Gastroesophageal sphincter (tissue), 4 donors: ENCODE data around the gene CELSR1. TPM values are rescaled to one million over a fixed set of nuclear protein-coding genes. Genes with fewer than 3 reads are reported as not detected.

Source experiments
- ATAC-seq: fragments of 150-250 bp; one replicate; pipeline ENCODE4 v1.9.1; 2016; ENCODE audit warnings: mild to moderate bottlenecking, moderate library complexity
- H3K27ac ChIP-seq, 4 donors: fragments of 200-600 bp; sonication (generic) in 3 of 4; 1 replicate in 3 of 4; 2 replicates in 1 of 4; pipeline ENCODE4 v1.5.1; 2016 to 2019
- H3K27me3 ChIP-seq: fragments of 200-600 bp; sonication (generic); one replicate; pipeline ENCODE4 v1.5.1; 2019
- H3K36me3 ChIP-seq, 2 donors: fragments of 200-600 bp; sonication (generic); one replicate each; pipeline ENCODE4 v1.5.1; 2019; ENCODE audit warnings: control low read depth in 1 of 2
- H3K4me1 ChIP-seq, 3 donors: fragments of 200-600 bp; sonication (generic); 1 replicate in 2 of 3; 2 replicates in 1 of 3; pipeline ENCODE4 v1.5.1; 2016 to 2019; ENCODE audit warnings: control low read depth in 2 of 3
- H3K4me3 ChIP-seq, 2 donors: fragments of 200-600 bp; sonication (generic); one replicate each; pipeline ENCODE4 v1.5.1; 2019; ENCODE audit warnings: mild to moderate bottlenecking in 1 of 2, moderate library complexity in 1 of 2
- H3K9me3 ChIP-seq, 3 donors: fragments of 200-600 bp; sonication (generic); one replicate each; pipeline ENCODE4 v1.5.1; 2017 to 2019; ENCODE audit warnings: control low read depth in 2 of 3
- EP300 ChIP-seq: sonication (generic); formaldehyde crosslinking; IDR thresholded peaks from one replicate; pipeline ENCODE4 v1.6.1; 2017; ENCODE audit warnings: antibody characterized with exemption, mild to moderate bottlenecking
- POLR2A ChIP-seq, 2 donors: fragments of 450-650 bp; IDR thresholded peaks; one replicate each; pipeline ENCODE4 v1.6.1; 2017; ENCODE audit warnings: antibody characterized with exemption in 2 of 2, mild to moderate bottlenecking in 2 of 2, moderate library complexity in 1 of 2
- POLR2AphosphoS5 ChIP-seq: sonication (generic); formaldehyde crosslinking; IDR thresholded peaks from one replicate; pipeline ENCODE4 v1.6.1; 2017; ENCODE audit warnings: antibody characterized with exemption
- WGBS, 2 donors: methylation state at CpG; one replicate each; pipeline ENCODE4 v1.1.5; 2018; ENCODE audit warnings: low coverage in 1 of 2; 5-methylcytosine and 5-hydroxymethylcytosine counted together
- total RNA-seq, 4 donors: library from RNA; depleted of rRNA; stranded (reverse); fragments of >200 nt; gene quantifications; one replicate each; pipeline ENCODE4 v1.1.0, GENCODE V29; 2016
- TF ChIP-seq, protein P1 (sequence below), 4 experiments: fragments of 200-600 bp in 2 of 4; fragments of 450-650 bp in 2 of 4; sonication (generic) in 1 of 4; IDR thresholded peaks; one replicate each; pipeline ENCODE4 v1.5.1; 2017 to 2019; ENCODE audit warnings: antibody characterized with exemption in 4 of 4, mild to moderate bottlenecking in 2 of 4, moderate library complexity in 2 of 4

CELSR1 gene
- total RNA-seq, 4 donors from 2014 or later: 1.7 to 4.8 (median 4.3) TPM

DNA sequence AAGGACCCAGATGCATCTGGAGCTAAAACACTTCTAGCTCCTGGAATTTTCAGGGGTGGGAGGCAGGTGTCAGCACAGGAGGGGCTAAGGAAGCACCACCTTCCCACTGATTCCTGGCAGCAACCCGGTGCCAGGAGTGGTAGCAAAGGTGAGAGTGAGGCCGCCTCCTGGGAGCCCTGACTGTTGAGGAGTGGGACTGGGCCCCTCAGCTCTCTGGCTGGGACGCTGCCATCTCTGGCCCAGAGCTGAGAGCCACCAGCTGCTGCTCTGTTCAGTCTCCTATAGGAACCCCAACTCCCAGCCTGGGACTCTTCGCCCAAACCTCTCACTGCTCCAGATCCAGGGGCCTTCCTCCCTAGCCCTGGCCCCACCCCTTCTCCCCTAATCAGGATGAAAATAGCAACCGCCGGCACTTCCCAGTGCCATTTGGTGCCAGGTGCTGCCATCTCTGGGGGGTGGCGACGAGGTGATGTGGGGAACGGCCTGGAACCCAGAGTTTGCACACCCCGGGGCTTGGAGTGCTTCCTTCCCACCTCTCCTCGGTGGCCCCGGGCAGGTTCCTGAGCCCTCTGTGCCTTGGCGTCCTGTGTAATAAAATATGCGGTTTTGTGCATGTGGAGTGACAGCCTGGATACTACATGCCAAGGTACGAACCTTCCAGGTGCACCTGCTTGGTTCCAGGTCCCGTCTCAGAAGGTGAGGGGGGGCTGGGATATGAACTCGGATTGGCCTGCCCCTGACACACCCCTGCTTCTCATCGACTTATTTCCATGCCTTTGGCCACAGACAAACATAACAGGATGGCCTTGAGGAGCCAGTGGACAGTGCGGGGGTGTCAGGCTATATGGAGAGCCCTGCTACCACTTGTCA, 35.7 kb upstream of the CELSR1 start:
- ATAC-seq: no peak
- H3K27me3 ChIP-seq: no peaks in the 10 kb centered on the region

DNA sequence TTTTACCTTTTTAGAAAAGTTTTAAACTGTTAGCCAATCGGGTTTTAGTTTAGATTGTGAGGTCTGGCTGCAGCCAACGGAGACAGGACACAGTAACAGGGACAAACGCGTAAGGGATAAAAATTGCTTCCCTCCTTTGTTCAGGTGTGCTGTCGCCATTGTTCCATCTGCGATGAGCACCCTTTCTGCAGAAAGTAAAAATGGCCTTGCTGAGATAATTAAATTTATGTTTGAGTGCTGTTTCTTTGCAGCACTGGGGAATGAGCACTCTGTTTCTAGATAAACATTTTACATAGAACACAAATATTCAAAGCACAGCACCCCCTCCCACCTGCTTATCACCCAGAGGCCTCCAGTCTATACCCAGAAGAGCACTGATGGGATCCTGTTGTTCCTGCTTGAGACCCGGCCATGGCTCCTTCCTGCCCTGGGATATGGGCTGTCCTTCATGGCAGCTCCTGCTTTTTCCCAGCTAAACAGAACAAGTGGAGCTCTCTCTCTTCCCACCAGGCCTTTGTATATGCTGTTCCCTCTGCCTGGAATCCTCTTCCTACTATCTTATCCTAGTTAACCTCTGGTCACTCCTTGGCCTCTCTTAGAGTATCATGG, 34.3 kb upstream of the CELSR1 start:
- 72 to 81% methylated on average over 4 to 7 of the region's 7 CpGs for WGBS, 2 donors
- Histone ChIP-seq H3K4me3 (no peak overlapping the region), H3K27ac (no peak overlapping the region), H3K36me3 (no peaks in the 10 kb centered on the region), H3K27me3 (no peaks in the 10 kb centered on the region), H3K9me3 (peaks cover 0 to 13% (median 0%) of the 10 kb centered on the region in 3 donors), H3K4me1 (peaks cover 0 to 12% (median 4%) of the 10 kb centered on the region in 3 donors)
- TF ChIP-seq POLR2AphosphoS5 (no peak), EP300 (no peak), POLR2A (IDR thresholded peaks at IDR 0.05) (no peak)
- TF ChIP-seq, protein P1, sequence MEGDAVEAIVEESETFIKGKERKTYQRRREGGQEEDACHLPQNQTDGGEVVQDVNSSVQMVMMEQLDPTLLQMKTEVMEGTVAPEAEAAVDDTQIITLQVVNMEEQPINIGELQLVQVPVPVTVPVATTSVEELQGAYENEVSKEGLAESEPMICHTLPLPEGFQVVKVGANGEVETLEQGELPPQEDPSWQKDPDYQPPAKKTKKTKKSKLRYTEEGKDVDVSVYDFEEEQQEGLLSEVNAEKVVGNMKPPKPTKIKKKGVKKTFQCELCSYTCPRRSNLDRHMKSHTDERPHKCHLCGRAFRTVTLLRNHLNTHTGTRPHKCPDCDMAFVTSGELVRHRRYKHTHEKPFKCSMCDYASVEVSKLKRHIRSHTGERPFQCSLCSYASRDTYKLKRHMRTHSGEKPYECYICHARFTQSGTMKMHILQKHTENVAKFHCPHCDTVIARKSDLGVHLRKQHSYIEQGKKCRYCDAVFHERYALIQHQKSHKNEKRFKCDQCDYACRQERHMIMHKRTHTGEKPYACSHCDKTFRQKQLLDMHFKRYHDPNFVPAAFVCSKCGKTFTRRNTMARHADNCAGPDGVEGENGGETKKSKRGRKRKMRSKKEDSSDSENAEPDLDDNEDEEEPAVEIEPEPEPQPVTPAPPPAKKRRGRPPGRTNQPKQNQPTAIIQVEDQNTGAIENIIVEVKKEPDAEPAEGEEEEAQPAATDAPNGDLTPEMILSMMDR (IDR thresholded peaks at IDR 0.05): no peak
- no peak for ATAC-seq

More for the DNA sequence above, 35.7 kb upstream of the CELSR1 start:
- no peak overlapping the region for H3K4me3 ChIP-seq
- 83 to 92% methylated on average over 2 to 4 of the region's 19 CpGs for WGBS, 2 donors
- peaks cover 0 to 13% (median 0%) of the 10 kb centered on the region in 3 donors for H3K9me3 ChIP-seq
- H3K4me1 ChIP-seq: peaks cover 0 to 20% (median 10%) of the 10 kb centered on the region in 3 donors
- H3K27ac ChIP-seq: no peak overlapping the region
- H3K36me3 ChIP-seq: no peaks in the 10 kb centered on the region
- TF ChIP-seq POLR2A (IDR thresholded peaks at IDR 0.05): no peak
- TF ChIP-seq, protein P1 (IDR thresholded peaks at IDR 0.05): no peak
- TF ChIP-seq POLR2AphosphoS5: no peak
- TF ChIP-seq EP300: no peak

DNA sequence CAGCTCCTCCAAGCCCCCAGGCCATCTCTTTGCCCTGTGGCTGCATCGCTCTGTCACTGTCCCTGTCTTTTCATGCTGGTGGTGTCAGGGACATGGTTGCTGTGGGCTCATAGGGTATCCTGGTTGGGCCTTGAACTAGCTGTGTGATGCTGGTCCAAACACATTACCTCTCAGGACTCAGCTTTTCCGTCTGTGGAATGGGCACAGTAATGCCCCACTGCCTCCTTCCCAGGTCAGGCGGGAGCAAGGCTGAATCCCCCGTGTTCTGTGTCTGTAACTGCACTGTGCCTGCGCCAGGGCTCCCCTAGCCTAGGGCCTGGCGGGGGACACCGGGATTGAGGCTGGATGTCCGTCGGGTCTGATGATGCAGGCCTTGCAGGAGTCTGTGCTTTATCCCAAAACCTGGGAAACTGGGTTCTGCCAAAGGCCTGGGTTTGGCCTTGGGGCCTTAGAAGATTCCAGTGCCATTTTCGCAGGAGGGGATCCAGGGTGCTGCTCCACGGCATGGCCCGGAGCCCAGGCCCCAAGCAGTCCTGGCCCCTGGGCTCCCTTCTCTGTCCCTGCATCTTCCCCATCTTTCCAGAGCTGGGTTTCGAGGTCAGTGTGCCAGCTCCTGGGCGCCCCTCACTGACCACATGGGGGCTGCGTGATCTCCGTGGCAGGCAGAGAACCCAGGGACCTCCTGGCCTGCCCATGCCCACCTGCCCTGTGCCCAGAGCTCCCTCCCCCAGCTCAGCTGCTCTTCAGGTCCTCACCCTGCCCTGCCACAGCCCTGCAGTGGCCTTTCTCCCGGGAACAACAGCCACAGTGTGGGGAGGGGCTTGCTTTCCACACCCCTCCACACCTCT, 32.7 kb upstream of the CELSR1 start:
- Histone ChIP-seq H3K9me3 (peaks cover 0 to 13% (median 0%) of the 10 kb centered on the region in 3 donors), H3K27me3 (no peaks in the 10 kb centered on the region), H3K4me1 (no peaks in the 10 kb centered on the region), H3K27ac (no peak overlapping the region), H3K36me3 (no peaks in the 10 kb centered on the region), H3K4me3 (no peak overlapping the region)
- no peak for ATAC-seq
- TF ChIP-seq POLR2A (IDR thresholded peaks at IDR 0.05) (no peak), POLR2AphosphoS5 (no peak), EP300 (no peak)
- TF ChIP-seq, protein P1 (IDR thresholded peaks at IDR 0.05): no peak
- 90 to 100% methylated on average over 1 to 3 of the region's 17 CpGs for WGBS, 2 donors

DNA sequence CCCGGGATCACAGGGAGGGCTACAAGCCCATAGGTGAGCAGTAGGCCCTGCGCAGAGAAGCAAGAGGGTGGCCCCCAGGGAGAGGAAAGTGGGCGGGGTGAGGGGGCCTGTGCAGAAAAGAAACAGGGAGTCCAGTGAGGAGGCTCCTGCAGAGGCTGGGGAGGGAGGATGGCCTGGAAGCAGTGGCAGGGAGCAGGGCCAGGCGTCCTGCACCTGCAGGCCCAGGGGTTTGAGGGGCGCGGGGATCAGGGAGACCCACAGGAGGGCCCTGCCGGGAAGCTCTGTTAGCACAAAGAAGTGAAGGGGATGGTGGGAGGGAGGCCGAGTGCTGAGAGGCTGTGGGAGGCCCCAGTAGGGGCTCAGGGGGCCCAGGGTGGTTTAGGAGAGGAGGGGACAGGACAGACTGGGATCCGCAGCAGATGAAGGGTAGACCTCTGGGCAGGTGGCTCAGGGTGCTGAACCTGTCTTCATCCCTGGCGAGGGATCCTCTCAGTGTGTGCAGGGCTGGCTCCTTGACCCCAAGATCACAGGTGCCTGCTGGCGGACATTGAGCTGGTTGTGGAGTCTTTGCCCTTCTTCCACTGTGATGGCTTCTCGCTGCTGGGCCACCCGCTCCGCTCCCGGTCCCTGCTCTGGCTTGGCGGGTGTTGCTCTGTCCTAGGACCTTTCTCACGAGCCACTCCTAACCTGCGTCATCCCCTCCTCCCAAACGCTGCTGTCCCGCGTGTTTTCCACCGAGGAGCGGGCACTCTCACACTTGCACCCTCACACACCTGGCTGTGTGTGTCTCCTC, 31.8 kb upstream of the CELSR1 start:
- 69 to 86% methylated on average over 14 to 16 of the region's 23 CpGs for WGBS, 2 donors
- Histone ChIP-seq H3K9me3 (peaks cover 0 to 13% (median 0%) of the 10 kb centered on the region in 3 donors), H3K36me3 (no peaks in the 10 kb centered on the region), H3K4me3 (no peak overlapping the region), H3K4me1 (peaks cover 0 to 2% (median 0%) of the 10 kb centered on the region in 3 donors), H3K27me3 (no peaks in the 10 kb centered on the region), H3K27ac (no peak overlapping the region)
- no peak for ATAC-seq
- no peak for TF ChIP-seq POLR2A (IDR thresholded peaks at IDR 0.05)
- TF ChIP-seq, protein P1 (IDR thresholded peaks at IDR 0.05): no peak
- no peak for TF ChIP-seq POLR2AphosphoS5
- TF ChIP-seq EP300: no peak
